Upper lobe of left lung (tissue), 4 donors: ENCODE data around the gene MCTP1.

ENCODE experiments used
- CTCF ChIP-seq, 6 experiments: fragments of 450-650 bp in 4 of 6; fragments of 200-600 bp in 2 of 6; sonication (generic) in 2 of 6; IDR thresholded peaks; one replicate each; pipeline ENCODE4 v1.5.1; 2016 to 2019; ENCODE audit warnings: antibody characterized with exemption in 6 of 6
- EP300 ChIP-seq, 4 donors: sonication (generic); formaldehyde crosslinking; IDR thresholded peaks; one replicate each; pipeline ENCODE4 v1.5.1; 2017; ENCODE audit warnings: antibody characterized with exemption in 4 of 4, control low read depth in 2 of 4
- POLR2AphosphoS5 ChIP-seq, 2 donors: sonication (generic); formaldehyde crosslinking; IDR thresholded peaks; one replicate each; pipeline ENCODE4 v1.5.1; 2017; ENCODE audit warnings: antibody characterized with exemption in 2 of 2

GRCh38 chr5:94833851-94834250 lies 451.0 kb downstream of the MCTP1 start:
- TF ChIP-seq EP300 (IDR thresholded peaks at IDR 0.05) (no peak), CTCF (IDR thresholded peaks at IDR 0.05) (no peak), POLR2AphosphoS5 (IDR thresholded peaks at IDR 0.05) (no peak)
